Gastroesophageal sphincter (tissue), 3 donors: Measurements from ENCODE around the gene FGD1.

Experiments
- CTCF ChIP-seq, 4 experiments: fragments of 200-600 bp in 2 of 4; fragments of 450-650 bp in 2 of 4; sonication (generic) in 1 of 4; IDR thresholded peaks; one replicate each; pipeline ENCODE4 v1.5.1; 2017 to 2019; ENCODE audit warnings: antibody characterized with exemption in 4 of 4, mild to moderate bottlenecking in 2 of 4, moderate library complexity in 2 of 4
- EP300 ChIP-seq: sonication (generic); formaldehyde crosslinking; IDR thresholded peaks from one replicate; pipeline ENCODE4 v1.6.1; 2017; ENCODE audit warnings: antibody characterized with exemption, mild to moderate bottlenecking

GRCh38 chrX:54415534-54416350 lies 80.3 kb downstream of the FGD1 start:
- TF ChIP-seq CTCF (IDR thresholded peaks at IDR 0.05): no peak
- TF ChIP-seq EP300: no peak
